ENCODE results near the gene LRFN2. TPM values are rescaled to one million over a fixed set of nuclear protein-coding genes. Genes with fewer than 3 reads are reported as not detected.

The LRFN2 gene
- total RNA-seq, 1 experiment from 2014 or later: 26.6 TPM

DNA sequence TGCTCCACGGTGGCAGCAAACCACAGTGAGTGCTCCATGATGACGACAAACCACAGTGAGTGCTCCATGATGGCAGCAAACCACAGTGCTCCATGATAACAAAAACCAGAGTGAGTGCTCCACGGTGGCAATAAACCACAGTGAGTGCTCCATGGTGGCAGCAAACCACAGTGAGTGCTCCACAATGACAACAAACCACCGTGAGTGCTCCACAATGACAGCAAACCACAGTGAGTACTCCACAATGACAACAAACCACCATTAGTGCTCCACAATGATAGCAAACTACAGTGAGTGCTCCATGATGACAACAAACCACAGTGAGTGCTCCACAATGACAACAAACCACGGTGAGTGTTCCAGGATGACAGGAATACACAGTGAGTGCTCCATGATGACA lies 36.0 kb upstream of the LRFN2 start:
- Histone ChIP-seq H3K4me1 (ENCODE audit: insufficient read depth, low read length, poor library complexity, severe bottlenecking) (no peaks in the 10 kb centered on the region), H3K27me3 (replicated peaks; ENCODE audit: insufficient read depth, low read depth, low read length, poor library complexity) (peaks cover 21% of the 10 kb centered on the region), H3K36me3 (ENCODE audit: insufficient read depth, low read length, poor library complexity, severe bottlenecking) (no peaks in the 10 kb centered on the region), H3K4me3 (ENCODE audit: low read depth, low read length, poor library complexity, severe bottlenecking) (no peak overlapping the region), H3K27ac (ENCODE audit: low read depth, low read length, poor library complexity, severe bottlenecking) (no peak overlapping the region), H3K9me3 (ENCODE audit: low read depth, low read length, poor library complexity, severe bottlenecking) (no peaks in the 10 kb centered on the region)
- ChIA-PET POLR2A (ENCODE audit: low non-redundant PET) (no interaction called here), CTCF (no interaction called here)
- BruUV-seq (replicated peaks): no TSS peak
- DNase-seq (ENCODE audit: low spot score): no peak
- intact Hi-C loops (cut with micrococcal nuclease; ENCODE audit: unreplicated experiment): no loop called here
- TF ChIP-seq, protein P1, sequence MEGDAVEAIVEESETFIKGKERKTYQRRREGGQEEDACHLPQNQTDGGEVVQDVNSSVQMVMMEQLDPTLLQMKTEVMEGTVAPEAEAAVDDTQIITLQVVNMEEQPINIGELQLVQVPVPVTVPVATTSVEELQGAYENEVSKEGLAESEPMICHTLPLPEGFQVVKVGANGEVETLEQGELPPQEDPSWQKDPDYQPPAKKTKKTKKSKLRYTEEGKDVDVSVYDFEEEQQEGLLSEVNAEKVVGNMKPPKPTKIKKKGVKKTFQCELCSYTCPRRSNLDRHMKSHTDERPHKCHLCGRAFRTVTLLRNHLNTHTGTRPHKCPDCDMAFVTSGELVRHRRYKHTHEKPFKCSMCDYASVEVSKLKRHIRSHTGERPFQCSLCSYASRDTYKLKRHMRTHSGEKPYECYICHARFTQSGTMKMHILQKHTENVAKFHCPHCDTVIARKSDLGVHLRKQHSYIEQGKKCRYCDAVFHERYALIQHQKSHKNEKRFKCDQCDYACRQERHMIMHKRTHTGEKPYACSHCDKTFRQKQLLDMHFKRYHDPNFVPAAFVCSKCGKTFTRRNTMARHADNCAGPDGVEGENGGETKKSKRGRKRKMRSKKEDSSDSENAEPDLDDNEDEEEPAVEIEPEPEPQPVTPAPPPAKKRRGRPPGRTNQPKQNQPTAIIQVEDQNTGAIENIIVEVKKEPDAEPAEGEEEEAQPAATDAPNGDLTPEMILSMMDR (conservative IDR thresholded peaks at IDR 0.05; ENCODE audit: low read depth, low read length): no peak
- TF ChIP-seq EZH2 (IDR thresholded peaks at IDR 0.05; ENCODE audit: borderline replicate concordance, low read depth, low read length, poor library complexity, severe bottlenecking): no peak

GRCh38 chr6:40620574-40621240 lies 33.5 kb upstream of the LRFN2 start:
- no peak overlapping the region for H3K4me3 ChIP-seq (ENCODE audit: low read depth, low read length, poor library complexity, severe bottlenecking)
- TF ChIP-seq, protein P1 (conservative IDR thresholded peaks at IDR 0.05; ENCODE audit: low read depth, low read length): no peak
- TF ChIP-seq EZH2 (IDR thresholded peaks at IDR 0.05; ENCODE audit: borderline replicate concordance, low read depth, low read length, poor library complexity, severe bottlenecking): no peak
- peaks cover 44% of the 10 kb centered on the region for H3K27me3 ChIP-seq (replicated peaks; ENCODE audit: insufficient read depth, low read depth, low read length, poor library complexity)
- no peaks in the 10 kb centered on the region for H3K9me3 ChIP-seq (ENCODE audit: low read depth, low read length, poor library complexity, severe bottlenecking)
- no peak for DNase-seq (ENCODE audit: low spot score)
- no TSS peak for BruUV-seq (replicated peaks)
- CTCF ChIA-PET: no interaction called here
- no peak overlapping the region for H3K27ac ChIP-seq (ENCODE audit: low read depth, low read length, poor library complexity, severe bottlenecking)
- POLR2A ChIA-PET (ENCODE audit: low non-redundant PET): no interaction called here
- H3K36me3 ChIP-seq (ENCODE audit: insufficient read depth, low read length, poor library complexity, severe bottlenecking): no peaks in the 10 kb centered on the region
- intact Hi-C loops (cut with micrococcal nuclease; ENCODE audit: unreplicated experiment): no loop called here
- H3K4me1 ChIP-seq (ENCODE audit: insufficient read depth, low read length, poor library complexity, severe bottlenecking): no peaks in the 10 kb centered on the region

- no peak for DNase-seq (ENCODE audit: low spot score)
- H3K27ac ChIP-seq (ENCODE audit: low read depth, low read length, poor library complexity, severe bottlenecking): no peak overlapping the region
- H3K27me3 ChIP-seq (replicated peaks; ENCODE audit: insufficient read depth, low read depth, low read length, poor library complexity): peaks cover 62% of the 10 kb centered on the region
- BruUV-seq (replicated peaks): no TSS peak
- ChIA-PET CTCF (no interaction called here), POLR2A (ENCODE audit: low non-redundant PET) (no interaction called here)
- H3K4me1 ChIP-seq (ENCODE audit: insufficient read depth, low read length, poor library complexity, severe bottlenecking): no peaks in the 10 kb centered on the region
- TF ChIP-seq EZH2 (IDR thresholded peaks at IDR 0.05; ENCODE audit: borderline replicate concordance, low read depth, low read length, poor library complexity, severe bottlenecking): no peak
- TF ChIP-seq, protein P1 (conservative IDR thresholded peaks at IDR 0.05; ENCODE audit: low read depth, low read length): no peak
- no peaks in the 10 kb centered on the region for H3K36me3 ChIP-seq (ENCODE audit: insufficient read depth, low read length, poor library complexity, severe bottlenecking)
- H3K9me3 ChIP-seq (ENCODE audit: low read depth, low read length, poor library complexity, severe bottlenecking): no peaks in the 10 kb centered on the region
- H3K4me3 ChIP-seq (ENCODE audit: low read depth, low read length, poor library complexity, severe bottlenecking): no peak overlapping the region
- intact Hi-C loops (cut with micrococcal nuclease; ENCODE audit: unreplicated experiment): no loop called here
These were observed 27.5 kb upstream of the LRFN2 start for GRCh38 chr6:40614671-40615070.
